VCaP (cell line): Measurements from ENCODE around the gene SPSB1.

Source experiments
- H3K27ac ChIP-seq: fragments of 450-650 bp; 2 replicates; pipeline ENCODE4 v1.5.1; 2017
- TF ChIP-seq, protein P1 (sequence below): fragments of 450-650 bp; conservative IDR thresholded peaks from 2 replicates; pipeline ENCODE4 v1.5.1; 2017; ENCODE audit warnings: mild to moderate bottlenecking, moderate library complexity

SPSB1 gene

DNA sequence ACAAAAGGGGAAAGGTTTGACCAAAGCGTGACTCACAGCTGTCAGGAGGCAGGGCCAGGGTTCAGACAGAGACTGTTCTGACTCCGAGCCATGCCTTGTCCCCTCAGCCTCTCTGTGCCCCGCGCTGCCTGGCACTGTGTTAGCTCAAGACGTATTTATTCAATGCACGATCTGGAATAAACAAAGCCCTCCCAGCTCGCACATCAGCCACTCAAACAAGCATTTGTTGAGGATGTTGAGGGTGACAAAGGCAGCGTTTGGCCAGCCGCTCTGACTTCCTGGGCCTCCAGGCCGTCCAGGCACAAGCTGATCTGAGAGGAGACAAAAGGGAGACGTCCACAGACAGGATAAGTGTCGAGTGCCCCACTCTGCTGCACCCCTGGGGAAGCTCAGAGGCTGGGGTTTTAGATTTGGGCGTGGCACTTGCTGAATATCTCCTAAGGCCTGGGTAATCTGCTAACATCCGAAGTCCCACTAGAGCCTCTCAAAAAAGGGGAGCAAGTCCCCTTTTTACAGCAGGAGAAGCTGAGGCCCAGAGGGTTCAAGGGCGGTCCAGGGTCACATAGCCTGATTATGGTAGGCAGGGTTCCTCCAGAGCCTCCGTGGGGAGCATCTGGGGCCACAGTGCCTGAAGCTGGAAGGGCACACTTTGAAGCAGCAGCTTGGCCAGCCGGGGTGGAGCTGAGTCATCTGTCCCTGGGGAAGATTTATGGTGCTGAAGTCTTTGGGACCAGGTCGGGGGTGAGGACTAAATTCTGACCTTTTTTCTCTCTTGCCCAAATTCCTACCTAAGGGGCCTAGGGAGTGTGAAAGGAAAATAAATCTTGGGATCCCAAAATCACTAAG lies 95.9 kb downstream of the SPSB1 start:
- H3K27ac ChIP-seq, result no peak overlapping the region
- TF ChIP-seq, protein P1, sequence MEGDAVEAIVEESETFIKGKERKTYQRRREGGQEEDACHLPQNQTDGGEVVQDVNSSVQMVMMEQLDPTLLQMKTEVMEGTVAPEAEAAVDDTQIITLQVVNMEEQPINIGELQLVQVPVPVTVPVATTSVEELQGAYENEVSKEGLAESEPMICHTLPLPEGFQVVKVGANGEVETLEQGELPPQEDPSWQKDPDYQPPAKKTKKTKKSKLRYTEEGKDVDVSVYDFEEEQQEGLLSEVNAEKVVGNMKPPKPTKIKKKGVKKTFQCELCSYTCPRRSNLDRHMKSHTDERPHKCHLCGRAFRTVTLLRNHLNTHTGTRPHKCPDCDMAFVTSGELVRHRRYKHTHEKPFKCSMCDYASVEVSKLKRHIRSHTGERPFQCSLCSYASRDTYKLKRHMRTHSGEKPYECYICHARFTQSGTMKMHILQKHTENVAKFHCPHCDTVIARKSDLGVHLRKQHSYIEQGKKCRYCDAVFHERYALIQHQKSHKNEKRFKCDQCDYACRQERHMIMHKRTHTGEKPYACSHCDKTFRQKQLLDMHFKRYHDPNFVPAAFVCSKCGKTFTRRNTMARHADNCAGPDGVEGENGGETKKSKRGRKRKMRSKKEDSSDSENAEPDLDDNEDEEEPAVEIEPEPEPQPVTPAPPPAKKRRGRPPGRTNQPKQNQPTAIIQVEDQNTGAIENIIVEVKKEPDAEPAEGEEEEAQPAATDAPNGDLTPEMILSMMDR, result no peak

DNA sequence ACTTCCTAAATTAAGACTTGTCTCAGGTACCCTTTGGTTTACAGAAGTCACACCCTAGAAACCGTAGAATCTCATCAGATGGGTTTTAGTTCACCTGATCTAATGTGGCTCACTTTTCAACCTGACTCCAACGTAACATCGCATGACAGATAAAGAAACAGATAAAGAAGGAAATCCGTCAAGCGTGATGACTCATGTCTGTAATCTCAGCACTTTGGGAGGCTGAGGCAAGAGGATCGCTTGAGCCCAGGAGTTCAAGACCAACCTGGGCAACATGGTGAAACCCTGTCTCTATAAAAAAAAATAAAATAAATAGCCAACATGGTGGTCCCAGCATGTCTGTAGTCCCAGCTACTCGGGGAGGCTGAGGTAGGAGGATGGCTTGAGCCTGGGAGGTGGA lies 97.3 kb downstream of the SPSB1 start:
- TF ChIP-seq, protein P1, result no peak
- H3K27ac ChIP-seq, result no peak overlapping the region

DNA sequence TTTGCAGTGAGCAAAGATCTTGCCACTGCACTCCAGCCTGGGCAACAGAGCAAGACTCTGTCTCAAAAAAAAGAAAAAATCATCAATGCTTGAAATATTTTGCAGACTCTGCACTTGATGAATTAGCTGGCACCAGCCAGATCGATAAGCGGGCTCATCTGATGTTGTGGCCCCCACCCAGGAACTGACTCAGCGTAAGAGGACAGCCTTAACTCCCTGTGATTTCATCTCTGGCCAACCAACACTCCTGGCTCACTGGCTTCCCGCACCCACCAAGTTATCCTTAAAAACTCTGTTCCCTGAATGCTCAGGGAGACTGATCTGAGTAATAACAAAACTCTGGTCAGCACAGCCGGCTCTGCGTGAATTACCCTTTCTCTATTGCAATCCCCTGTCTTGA lies 98.9 kb downstream of the SPSB1 start:
- TF ChIP-seq, protein P1, result no peak
- no peak overlapping the region for H3K27ac ChIP-seq

DNA sequence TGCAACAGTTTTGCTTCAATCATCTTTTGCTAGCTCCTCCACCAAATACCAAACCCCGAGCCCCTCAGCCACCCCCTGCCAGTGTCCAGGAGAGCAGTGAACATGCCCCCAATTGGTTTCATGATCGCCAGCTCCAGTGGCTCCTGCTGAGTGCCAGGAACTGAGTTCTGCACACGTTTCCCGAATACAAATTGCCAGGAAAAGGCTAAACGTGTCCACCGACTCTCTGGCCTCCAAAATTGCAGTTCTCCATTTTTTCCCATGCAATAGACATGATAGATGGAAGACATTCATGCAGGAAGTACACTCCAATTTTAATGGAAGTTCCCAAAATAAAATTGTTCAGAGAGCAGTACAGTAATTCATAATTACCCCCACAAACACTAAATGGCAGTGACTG lies 101.3 kb downstream of the SPSB1 start:
- TF ChIP-seq, protein P1, result no peak
- no peak overlapping the region for H3K27ac ChIP-seq

DNA sequence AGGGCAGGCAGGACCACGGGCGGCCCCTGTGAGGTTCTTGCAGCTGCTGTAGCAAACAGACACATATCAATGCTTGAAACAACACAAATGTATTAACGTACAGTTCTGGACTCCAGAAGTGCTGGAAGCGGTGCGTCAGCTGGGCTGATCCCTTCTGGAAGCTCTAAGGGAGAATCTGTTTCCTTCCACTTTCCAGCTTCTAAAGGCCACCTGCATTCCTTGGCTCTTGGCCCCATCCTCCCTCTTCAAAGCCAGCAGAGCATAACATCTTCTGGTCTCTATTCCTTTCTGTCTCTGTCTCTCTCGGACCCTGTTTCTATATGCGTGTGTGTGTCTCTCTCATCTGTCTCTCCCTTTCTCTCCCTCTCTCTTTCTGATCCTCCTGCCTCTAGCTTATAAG lies 102.3 kb downstream of the SPSB1 start:
- H3K27ac ChIP-seq, result no peak overlapping the region
- TF ChIP-seq, protein P1, result no peak

DNA sequence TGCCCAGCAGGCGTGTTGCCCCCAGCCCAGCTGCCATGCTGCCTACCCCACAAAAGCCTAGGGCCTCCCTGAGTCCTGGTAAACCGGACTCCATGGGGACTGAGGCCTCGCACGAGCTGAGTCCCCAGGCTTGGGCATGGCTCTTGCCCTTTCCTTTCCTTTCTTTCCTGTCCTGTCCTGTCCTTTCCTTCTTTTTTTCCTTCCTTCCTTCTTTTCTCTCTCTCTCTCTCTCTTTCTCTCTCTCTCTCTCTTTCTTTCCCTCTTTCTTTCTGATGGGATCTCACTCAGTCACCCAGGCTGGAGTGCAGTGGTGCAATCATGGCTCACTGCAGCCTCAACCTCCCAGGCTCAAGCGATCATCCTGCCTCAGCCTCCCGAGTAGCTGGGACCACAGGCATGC lies 104.4 kb downstream of the SPSB1 start:
- TF ChIP-seq, protein P1, result no peak
- H3K27ac ChIP-seq, result no peak overlapping the region

DNA sequence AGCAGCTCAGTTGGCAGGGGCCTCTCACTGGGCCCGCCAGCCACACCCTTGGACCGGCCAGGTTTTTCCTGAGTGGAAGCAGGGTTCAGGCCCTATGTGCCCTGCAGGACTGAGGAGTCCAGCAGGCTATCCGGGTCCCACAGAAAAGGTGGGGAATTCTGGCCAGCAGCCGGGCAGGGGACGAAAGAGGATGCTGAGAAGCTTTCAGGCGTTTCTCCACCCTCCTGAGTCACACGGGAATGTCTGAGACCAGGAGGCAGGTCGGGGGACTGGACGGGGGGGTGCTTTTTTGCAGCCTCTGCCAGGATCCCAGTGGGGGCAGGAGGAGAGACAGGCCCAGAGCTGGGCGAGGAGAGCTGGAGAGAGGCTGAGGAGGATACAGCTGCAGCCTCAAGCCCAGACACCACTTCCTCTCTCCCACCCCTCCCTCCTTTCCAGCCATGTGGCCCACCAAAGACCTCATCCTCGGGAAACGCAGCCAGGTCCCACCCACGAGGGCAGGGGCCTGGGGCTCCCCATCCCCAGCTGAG lies 105.4 kb downstream of the SPSB1 start:
- TF ChIP-seq, protein P1, result no peak
- H3K27ac ChIP-seq, result no peak overlapping the region
